K562 (cell line): ENCODE data around the gene SHISA6. TPM values are rescaled to one million over a fixed set of nuclear protein-coding genes. Genes with fewer than 3 reads are reported as not detected.

Source experiments
- ATAC-seq: fragments of 200-7000 bp; cut with Tn5 transposase; 3 replicates; pipeline ENCODE4 v1.9.1; 2020; ENCODE audit warnings: moderate library complexity
- BruUV-seq: library from RNA; stranded (reverse); fragments of 400-500 nt; replicated peaks from 2 replicates; lab custom pipeline; 2021; lab: Mats Ljungman, UMichigan
- CTCF ChIA-PET: fragments of 300-600 bp; formaldehyde crosslinking; extraction: SDS; loops from one replicate; lab custom pipeline; 2021; ENCODE audit warnings: low intra/inter-chr PET ratio; lab: Yijun Ruan, JAX
- POLR2A ChIA-PET: fragments of 300-600, 350-650 bp; sonication (Branson Sonifier 250); formaldehyde crosslinking; extraction: SDS; loops from one replicate; lab custom pipeline; 2021; ENCODE audit warnings: antibody characterized with exemption, inconsistent platforms; lab: Yijun Ruan, JAX
- DNase-seq, 4 experiments: peaks; one replicate each; pipeline versions ENCODE4 v3.0.0 to v3.0.0-alpha.2; 2011 to 2018; ENCODE audit warnings: low spot score in 3 of 4, mixed read lengths in 3 of 4; ENCODE audit errors: extremely low read depth in 1 of 4
- FAIRE-seq: peaks from 2 replicates; lab custom pipeline; 2011; peaks lifted over from hg19 to GRCh38; lab: Jason Lieb, UNC
- H2AFZ ChIP-seq: 2 replicates; pipeline ENCODE4 v1.6.0; 2011; ENCODE audit warnings: low read depth, low read length, control low read depth, inconsistent platforms
- H3K27ac ChIP-seq: fragments of 200-600 bp; 3 replicates; pipeline ENCODE4 v1.8.0; 2011; ENCODE audit warnings: low read depth, mild to moderate bottlenecking, control low read depth, inconsistent platforms, low read length, moderate library complexity, mixed read lengths; ENCODE audit errors: extremely low read depth
- H3K27me3 ChIP-seq, 2 experiments: fragments of 300-600 bp in 1 of 2; 2 replicates in 1 of 2; 3 replicates in 1 of 2; pipeline versions ENCODE4 v1.6.0 to v1.8.0; 2011; ENCODE audit warnings: inconsistent platforms in 2 of 2, low read length in 2 of 2, mild to moderate bottlenecking in 1 of 2, mixed read lengths in 1 of 2, moderate library complexity in 1 of 2; ENCODE audit not compliant: control insufficient read depth in 2 of 2, insufficient read depth in 2 of 2
- H3K36me3 ChIP-seq: fragments of 300-600 bp; 3 replicates; pipeline ENCODE4 v1.8.0; 2011; ENCODE audit warnings: mild to moderate bottlenecking, low read length, inconsistent platforms; ENCODE audit not compliant: control insufficient read depth, insufficient read depth
- H3K4me1 ChIP-seq, 2 experiments: fragments of 200-600 bp in 1 of 2; replicated peaks in 1 of 2; 2 replicates in 1 of 2; 3 replicates in 1 of 2; pipeline versions ENCODE4 v1.5.1 to v1.8.0; 2011; ENCODE audit warnings: inconsistent platforms in 2 of 2, low read length in 2 of 2, mild to moderate bottlenecking in 1 of 2, mixed read lengths in 1 of 2, moderate library complexity in 1 of 2; ENCODE audit not compliant: control insufficient read depth in 2 of 2, insufficient read depth in 2 of 2
- H3K4me2 ChIP-seq: 2 replicates; pipeline ENCODE4 v1.6.1; 2011; ENCODE audit warnings: low read length, control low read depth, inconsistent platforms, mixed read lengths; ENCODE audit not compliant: insufficient read depth
- H3K4me3 ChIP-seq: fragments of 200-600 bp; sonication (generic), shearing (Covaris generic); 2 replicates; pipeline ENCODE4 v1.5.1; 2016; ENCODE audit warnings: control low read depth, inconsistent platforms
- H3K79me2 ChIP-seq: fragments of 200-600 bp; 3 replicates; pipeline ENCODE4 v1.8.0; 2011; ENCODE audit warnings: low read length, inconsistent platforms; ENCODE audit not compliant: control insufficient read depth, insufficient read depth
- H3K9ac ChIP-seq, 2 experiments: 2 replicates each; pipeline versions ENCODE4 v1.6.0 to v1.6.1; 2011; ENCODE audit warnings: low read depth in 2 of 2, low read length in 2 of 2, control low read depth in 1 of 2, inconsistent platforms in 1 of 2, mild to moderate bottlenecking in 1 of 2, mixed read lengths in 1 of 2; ENCODE audit not compliant: insufficient read depth in 1 of 2
- H3K9me1 ChIP-seq: one replicate; pipeline ENCODE4 v1.6.0; 2011; ENCODE audit warnings: inconsistent platforms, mild to moderate bottlenecking, low read length, moderate library complexity; ENCODE audit not compliant: control insufficient read depth, insufficient read depth
- H3K9me3 ChIP-seq: replicated peaks from 2 replicates; pipeline ENCODE4 v1.5.1; 2011; ENCODE audit warnings: low read depth, low read length, inconsistent platforms; ENCODE audit not compliant: control insufficient read depth, insufficient read depth
- H4K20me1 ChIP-seq: replicated peaks from 2 replicates; pipeline ENCODE4 v1.6.1; 2011; ENCODE audit warnings: low read length, inconsistent platforms, mixed read lengths; ENCODE audit not compliant: control insufficient read depth, insufficient read depth
- HDAC6 ChIP-seq: IDR thresholded peaks from 2 replicates; pipeline ENCODE4 v1.6.1; 2012; ENCODE audit warnings: low read depth, mild to moderate bottlenecking, control low read depth, inconsistent platforms, low read length, moderate library complexity
- IRF1 ChIP-seq: sonication (generic); formaldehyde crosslinking; IDR thresholded peaks from 2 replicates; pipeline ENCODE4 v1.8.0; 2022; ENCODE audit warnings: missing genetic modification reagents, mild to moderate bottlenecking, borderline replicate concordance
- POU5F1 ChIP-seq: fragments of 150-350 bp; IDR thresholded peaks from 2 replicates; pipeline ENCODE4 v1.6.1; 2014; ENCODE audit warnings: borderline replicate concordance, low read length, low read depth, mild to moderate bottlenecking; ENCODE audit not compliant: partially characterized antibody
- SMAD3 ChIP-seq: fragments of 450-650 bp; formaldehyde crosslinking; conservative IDR thresholded peaks from 2 replicates; pipeline ENCODE4 v1.4.0; 2020; ENCODE audit warnings: mild to moderate bottlenecking
- ZBTB26 ChIP-seq: fragments of 450-650 bp; formaldehyde crosslinking; IDR thresholded peaks from 2 replicates; pipeline ENCODE4 v1.4.0; 2022; ENCODE audit warnings: missing genetic modification characterization
- ZC3H8 ChIP-seq: fragments of 450-650 bp; IDR thresholded peaks from 2 replicates; pipeline ENCODE4 v1.6.1; 2017
- ZNF830 ChIP-seq: fragments of 250-450 bp; sonication (Bioruptor Pico); IDR thresholded peaks from 2 replicates; pipeline ENCODE4 v1.5.0; 2021; ENCODE audit warnings: mild to moderate bottlenecking
- WGBS: fragments of 100-300 bp; shearing (Covaris generic); methylation state at CpG from one replicate; pipeline ENCODE4 v1.1.6; 2016; ENCODE audit warnings: low coverage, mixed read lengths; ENCODE audit not compliant: insufficient coverage; ENCODE audit errors: missing lambda C conversion rate; 5-methylcytosine and 5-hydroxymethylcytosine counted together
- in situ Hi-C: fragments of 300-500 bp; cut with MboI; formaldehyde crosslinking; loops from 4 replicates; pipeline ENCODE4 v1.15.0; 2018; ENCODE audit warnings: inconsistent platforms, mixed read lengths
- intact Hi-C: fragments of 100-400 bp; cut with micrococcal nuclease; formaldehyde crosslinking; loops from 2 replicates; pipeline ENCODE4 v1.14.2; 2022
- polyA plus RNA-seq, 8 experiments: library from polyadenylated mRNA; depleted of rRNA in 4 of 8; stranded (reverse) in 5 of 8; unstranded in 3 of 8; fragments of >200 nt; fragmentation: Nextera tagmentation in 2 of 8; fragmentation: Illumina TruSeq in 1 of 8; extraction: Ambion mirVana in 2 of 8; extraction: Trizol in 1 of 8; gene quantifications; 2 replicates each; pipeline versions ENCODE4 v1.2.1 to v1.2.3, GENCODE V29; 2011 to 2014; ENCODE audit warnings: inconsistent platforms in 1 of 8, missing spikeins in 1 of 8
- total RNA-seq, 7 experiments: library from RNA; depleted of rRNA in 6 of 7; stranded (reverse); fragments of >200 nt in 6 of 7; fragmentation: Illumina TruSeq in 2 of 7; extraction: Trizol in 2 of 7; gene quantifications; 2 replicates each; pipeline versions ENCODE4 v1.2.1 to v1.2.3, GENCODE V29; 2011 to 2021; ENCODE audit warnings: low replicate concordance in 1 of 7

SHISA6 gene
- total and polyA plus RNA-seq, 9 of the 15 experiments (the other 6 are each of a cell fraction or from before 2014, with no cell fraction given) = not detected

GRCh38 chr17:11487469-11487868, 246.5 kb downstream of the SHISA6 start (continued):
- no peak for TF ChIP-seq ZBTB26 (CRISPR knock-in tag)
- no peak for TF ChIP-seq ZNF830 (CRISPR knock-in tag)

- FAIRE-seq = no peak
- 0% methylated on average over 3 of the region's 3 CpGs for WGBS
- Histone ChIP-seq H3K79me2 (no peaks in the 10 kb centered on the region), H3K27me3 (no peaks in the 10 kb centered on the region), H3K9me3 (no peaks in the 10 kb centered on the region), H3K36me3 (no peaks in the 10 kb centered on the region), H3K4me2 (no peak overlapping the region), H3K4me3 (no peak overlapping the region), H3K9me1 (no peaks in the 10 kb centered on the region), H3K4me1 (no peaks in the 10 kb centered on the region), H2AFZ (no peak overlapping the region), H4K20me1 (no peaks in the 10 kb centered on the region), H3K27ac (no peak overlapping the region), H3K9ac (no peak overlapping the region)
- BruUV-seq = no TSS peak
- in situ Hi-C loops = no loop called here
- TF ChIP-seq HDAC6 = no peak
- no peak for TF ChIP-seq ZC3H8
- TF ChIP-seq POU5F1 = no peak
- no peak for TF ChIP-seq SMAD3 (CRISPR knock-in tag)
- no peak for TF ChIP-seq IRF1 (CRISPR knock-in tag)
- no peak for ATAC-seq
- intact Hi-C loops = no loop called here
- CTCF ChIA-PET = no interaction called here
- no peak for DNase-seq
- POLR2A ChIA-PET = no interaction called here
These were observed 247.4 kb downstream of the SHISA6 start for GRCh38 chr17:11488407-11488806.
